PC-9 (cell line): ENCODE measurements around the gene GLIPR1. TPM values are rescaled to one million over a fixed set of nuclear protein-coding genes. Genes with fewer than 3 reads are reported as not detected.
"Not testable (repeated sequence)": the region's sequence is repeated elsewhere in the genome, so short reads cannot be mapped to it uniquely, and the experiment has no call there.

Experiments
- BruUV-seq: library from RNA; stranded (reverse); fragments of 400-500 nt; replicated peaks from 2 replicates; lab custom pipeline; 2021; lab: Mats Ljungman, UMichigan
- CTCF ChIA-PET: fragments of 300-600 bp; sonication (Branson Sonifier 250); formaldehyde crosslinking; loops from one replicate; lab custom pipeline; 2022; ENCODE audit warnings: antibody characterized with exemption; lab: Charles Lee
- POLR2A ChIA-PET: fragments of 300-600 bp; sonication (Branson Sonifier 250); formaldehyde crosslinking; loops from one replicate; lab custom pipeline; 2022; ENCODE audit warnings: antibody characterized with exemption; ENCODE audit not compliant: unreplicated experiment; lab: Charles Lee
- DNase-seq, 2 experiments: peaks; one replicate each; pipeline versions ENCODE4 v3.0.0 to v3.0.0-alpha.2; 2015 to 2022; ENCODE audit warnings: mixed read lengths in 1 of 2
- H2AFZ ChIP-seq: fragments of 200-600 bp; sonication (generic); 2 replicates; pipeline ENCODE4 v1.8.1; 2017; ENCODE audit warnings: antibody characterized with exemption
- H3F3A ChIP-seq: fragments of 200-600 bp; sonication (generic); 2 replicates; pipeline ENCODE4 v1.8.1; 2017; ENCODE audit warnings: antibody characterized with exemption, mild to moderate bottlenecking, low read depth; ENCODE audit not compliant: insufficient read depth
- H3K27ac ChIP-seq: fragments of 200-600 bp; sonication (generic); 2 replicates; pipeline ENCODE4 v1.6.1; 2016; ENCODE audit warnings: mixed run types
- H3K27me3 ChIP-seq: fragments of 200-600 bp; sonication (generic); 2 replicates; pipeline ENCODE4 v1.6.1; 2016; ENCODE audit warnings: low read depth, mixed run types; ENCODE audit not compliant: insufficient read depth
- H3K36me3 ChIP-seq: fragments of 200-600 bp; sonication (generic); 2 replicates; pipeline ENCODE4 v1.6.1; 2016; ENCODE audit warnings: low read depth, mixed run types
- H3K4me1 ChIP-seq: fragments of 200-600 bp; sonication (generic); replicated peaks from 2 replicates; pipeline ENCODE4 v1.6.1; 2016; ENCODE audit warnings: mixed run types; ENCODE audit not compliant: insufficient read depth
- H3K4me2 ChIP-seq: fragments of 200-600 bp; sonication (generic); 2 replicates; pipeline ENCODE4 v1.6.1; 2017; ENCODE audit warnings: mixed run types
- H3K4me3 ChIP-seq: fragments of 200-600 bp; sonication (generic); 2 replicates; pipeline ENCODE4 v1.6.1; 2016; ENCODE audit warnings: mixed run types
- H3K79me2 ChIP-seq: fragments of 200-600 bp; sonication (generic); 2 replicates; pipeline ENCODE4 v1.6.1; 2017; ENCODE audit warnings: low read depth, mixed run types
- H3K9me2 ChIP-seq: fragments of 200-600 bp; sonication (generic); 2 replicates; pipeline ENCODE4 v1.8.1; 2017; ENCODE audit warnings: mild to moderate bottlenecking; ENCODE audit not compliant: insufficient read depth
- H3K9me3 ChIP-seq: fragments of 200-600 bp; sonication (generic); 2 replicates; pipeline ENCODE4 v1.8.1; 2016; ENCODE audit warnings: low read depth; ENCODE audit not compliant: insufficient read depth
- H4K20me1 ChIP-seq: fragments of 200-600 bp; sonication (generic); 2 replicates; pipeline ENCODE4 v1.8.1; 2017; ENCODE audit not compliant: insufficient read depth
- CTCF ChIP-seq: fragments of 200-600 bp; sonication (generic); conservative IDR thresholded peaks from 2 replicates; pipeline ENCODE4 v1.6.1; 2017; ENCODE audit warnings: mixed run types, antibody characterized with exemption, mild to moderate bottlenecking, moderate library complexity
- EZH2 ChIP-seq: fragments of 200-600 bp; sonication (generic); IDR thresholded peaks from 2 replicates; pipeline ENCODE4 v1.8.0; 2017; ENCODE audit warnings: antibody characterized with exemption, low read depth
- intact Hi-C: fragments of 100-400 bp; cut with micrococcal nuclease; formaldehyde crosslinking; loops from one replicate; pipeline ENCODE4 v1.10.0; 2022; ENCODE audit not compliant: unreplicated experiment
- total RNA-seq: library from RNA; stranded (reverse); gene quantifications from 2 replicates; pipeline ENCODE4 v1.2.3, GENCODE V29; 2021

The GLIPR1 gene
- total RNA-seq, 1 experiment from 2014 or later, result 14.1 TPM

GRCh38 chr12:75438059-75438754 is 42.3 kb upstream of the GLIPR1 start:
- Histone ChIP-seq H3K9me3 (no peaks in the 10 kb centered on the region), H3K4me3 (no peak overlapping the region), H2AFZ (no peak overlapping the region), H3K27ac (no peak overlapping the region), H3F3A (no peaks in the 10 kb centered on the region), H3K4me2 (no peak overlapping the region), H3K4me1 (no peaks in the 10 kb centered on the region), H3K27me3 (no peaks in the 10 kb centered on the region), H3K9me2 (no peaks in the 10 kb centered on the region), H3K79me2 (no peaks in the 10 kb centered on the region), H4K20me1 (no peaks in the 10 kb centered on the region), H3K36me3 (no peaks in the 10 kb centered on the region)
- no peak for DNase-seq
- TF ChIP-seq CTCF, result no peak
- TF ChIP-seq EZH2, result no peak
- intact Hi-C loops, result no loop called here
- ChIA-PET POLR2A (no interaction called here), CTCF (interaction anchor here (0.6 kb wide), 1 partner anchor 70 kb away, joined by 3 read pairs; no protein-coding TSS in a partner anchor)
- BruUV-seq, result no TSS peak

- no peaks in the 10 kb centered on the region for H4K20me1 ChIP-seq
- BruUV-seq, result no TSS peak
- TF ChIP-seq EZH2, result no peak
- no peak for TF ChIP-seq CTCF
Measured at GRCh38 chr12:75439048-75439447, 41.5 kb upstream of the GLIPR1 start.

GRCh38 chr12:75439930-75440329 is 40.6 kb upstream of the GLIPR1 start:
- no peak for TF ChIP-seq CTCF
- no peak for TF ChIP-seq EZH2
- ChIA-PET POLR2A (no interaction called here), CTCF (no interaction called here)
- no peak for DNase-seq
- Histone ChIP-seq H3K9me2 (no peaks in the 10 kb centered on the region), H4K20me1 (no peaks in the 10 kb centered on the region), H3K4me3 (no peak overlapping the region), H2AFZ (no peak overlapping the region), H3K36me3 (no peaks in the 10 kb centered on the region), H3F3A (no peaks in the 10 kb centered on the region), H3K4me1 (no peaks in the 10 kb centered on the region), H3K27ac (no peak overlapping the region), H3K4me2 (no peak overlapping the region), H3K9me3 (no peaks in the 10 kb centered on the region), H3K27me3 (no peaks in the 10 kb centered on the region), H3K79me2 (no peaks in the 10 kb centered on the region)
- intact Hi-C loops, result no loop called here
- BruUV-seq, result no TSS peak

More at GRCh38 chr12:75439048-75439447, 41.5 kb upstream of the GLIPR1 start:
- H2AFZ ChIP-seq, result no peak overlapping the region
- H3F3A ChIP-seq, result no peaks in the 10 kb centered on the region
- no peaks in the 10 kb centered on the region for H3K27me3 ChIP-seq
- no peaks in the 10 kb centered on the region for H3K9me2 ChIP-seq
- intact Hi-C loops, result no loop called here
- POLR2A ChIA-PET, result no interaction called here
- CTCF ChIA-PET, result interaction anchor here (0.6 kb wide), 1 partner anchor 69 kb away, joined by 3 read pairs; no protein-coding TSS in a partner anchor
- H3K79me2 ChIP-seq, result no peaks in the 10 kb centered on the region
- H3K36me3 ChIP-seq, result no peaks in the 10 kb centered on the region
- no peak overlapping the region for H3K4me3 ChIP-seq
- H3K4me2 ChIP-seq, result no peak overlapping the region
- H3K9me3 ChIP-seq, result no peaks in the 10 kb centered on the region
- no peak for DNase-seq
- H3K4me1 ChIP-seq, result no peaks in the 10 kb centered on the region
- H3K27ac ChIP-seq, result no peak overlapping the region

- H3K9me2 ChIP-seq, BruUV-seq, H3K9me3 ChIP-seq, H3F3A ChIP-seq, H2AFZ ChIP-seq, H3K4me3 ChIP-seq, DNase-seq, H3K36me3 ChIP-seq, H3K27ac ChIP-seq, intact Hi-C loops, H3K4me1 ChIP-seq, H4K20me1 ChIP-seq, H3K4me2 ChIP-seq, POLR2A ChIA-PET, H3K79me2 ChIP-seq, H3K27me3 ChIP-seq, CTCF ChIA-PET: not testable (repeated sequence)
Measured at GRCh38 chr12:75441687-75442449, 38.7 kb upstream of the GLIPR1 start.

GRCh38 chr12:75442454-75442853 is 38.1 kb upstream of the GLIPR1 start:
- H3K27ac ChIP-seq, H3K36me3 ChIP-seq, H3F3A ChIP-seq, H3K4me1 ChIP-seq, H3K4me2 ChIP-seq, H3K27me3 ChIP-seq, intact Hi-C loops, CTCF ChIA-PET, POLR2A ChIA-PET, H2AFZ ChIP-seq, H3K9me3 ChIP-seq, H3K9me2 ChIP-seq, BruUV-seq, H3K4me3 ChIP-seq, H4K20me1 ChIP-seq, DNase-seq, H3K79me2 ChIP-seq: not testable (repeated sequence)
